IMR-90 (cell line): ENCODE measurements around the gene CNKSR3. TPM values are rescaled to one million over a fixed set of nuclear protein-coding genes. Genes with fewer than 3 reads are reported as not detected.

Source experiments
- ATAC-seq: fragments of 200-7000 bp; cut with Tn5 transposase; 2 replicates; pipeline ENCODE4 v1.9.1; 2020; ENCODE audit warnings: low read depth, mild to moderate bottlenecking, moderate library complexity
- BruUV-seq: library from RNA; stranded (reverse); fragments of 400-500 nt; replicated peaks from 2 replicates; lab custom pipeline; 2021; lab: Mats Ljungman, UMichigan
- CTCF ChIA-PET: fragments of 300-600 bp; formaldehyde crosslinking; extraction: SDS; loops from one replicate; lab custom pipeline; 2021; ENCODE audit warnings: antibody characterized with exemption; lab: Yijun Ruan, JAX
- POLR2A ChIA-PET: fragments of 300-600 bp; sonication (Branson Sonifier 250); formaldehyde crosslinking; loops from one replicate; lab custom pipeline; 2022; ENCODE audit warnings: antibody characterized with exemption; ENCODE audit not compliant: unreplicated experiment; lab: Charles Lee
- DNase-seq: peaks from one replicate; pipeline ENCODE4 v3.0.0; 2013
- H2AFZ ChIP-seq: replicated peaks from 2 replicates; pipeline ENCODE3; 2013; ENCODE audit warnings: low read length, mild to moderate bottlenecking; ENCODE audit not compliant: poor library complexity
- H2AK5ac ChIP-seq: 2 replicates; pipeline ENCODE4 v1.6.1; 2013; ENCODE audit warnings: low read depth, low read length, inconsistent platforms
- H2AK9ac ChIP-seq: replicated peaks from 2 replicates; pipeline ENCODE3; 2013; ENCODE audit warnings: mild to moderate bottlenecking, low read depth, low read length, moderate library complexity; ENCODE audit not compliant: poor library complexity
- H2BK120ac ChIP-seq: 2 replicates; pipeline ENCODE4 v1.6.1; 2013; ENCODE audit warnings: low read depth, low read length, inconsistent platforms
- H2BK15ac ChIP-seq: 3 replicates; pipeline ENCODE4 v1.6.1; 2013; ENCODE audit warnings: low read depth, low read length, inconsistent platforms
- H2BK20ac ChIP-seq: 2 replicates; pipeline ENCODE4 v1.6.1; 2013; ENCODE audit warnings: low read depth, mild to moderate bottlenecking, inconsistent platforms, low read length, moderate library complexity
- H2BK5ac ChIP-seq: 2 replicates; pipeline ENCODE4 v1.6.1; 2013; ENCODE audit warnings: mild to moderate bottlenecking, low read depth, low read length, inconsistent platforms; ENCODE audit not compliant: poor library complexity, severe bottlenecking
- H3K14ac ChIP-seq: replicated peaks from 2 replicates; pipeline ENCODE4 v1.6.1; 2013; ENCODE audit warnings: low read depth, low read length, inconsistent platforms
- H3K18ac ChIP-seq: 2 replicates; pipeline ENCODE4 v1.6.1; 2013; ENCODE audit warnings: low read depth, low read length, control low read depth
- H3K23ac ChIP-seq: 2 replicates; pipeline ENCODE4 v1.6.1; 2013; ENCODE audit warnings: low read depth, low read length, inconsistent platforms
- H3K27ac ChIP-seq: 2 replicates; pipeline ENCODE4 v1.5.1; 2013; ENCODE audit warnings: mild to moderate bottlenecking, control low read depth, low read length; ENCODE audit not compliant: insufficient read depth
- H3K27me3 ChIP-seq: 2 replicates; pipeline ENCODE4 v1.6.1; 2013; ENCODE audit warnings: low read length; ENCODE audit not compliant: control insufficient read depth, insufficient read depth
- H3K36me3 ChIP-seq: 2 replicates; pipeline ENCODE4 v1.6.1; 2013; ENCODE audit warnings: low read length, mixed read lengths; ENCODE audit not compliant: control insufficient read depth, insufficient read depth
- H3K4ac ChIP-seq: 2 replicates; pipeline ENCODE4 v1.6.1; 2013; ENCODE audit warnings: low read depth, low read length, inconsistent platforms
- H3K4me1 ChIP-seq: 2 replicates; pipeline ENCODE4 v1.6.1; 2013; ENCODE audit warnings: low read length, mixed read lengths; ENCODE audit not compliant: control insufficient read depth, insufficient read depth
- H3K4me2 ChIP-seq: 2 replicates; pipeline ENCODE4 v1.6.1; 2013; ENCODE audit warnings: low read depth, mild to moderate bottlenecking, control low read depth, low read length, moderate library complexity
- H3K4me3 ChIP-seq: 2 replicates; pipeline ENCODE4 v1.5.1; 2013; ENCODE audit warnings: low read depth, mild to moderate bottlenecking, control low read depth, low read length, moderate library complexity; ENCODE audit not compliant: insufficient read depth
- H3K56ac ChIP-seq: 2 replicates; pipeline ENCODE4 v1.6.1; 2013; ENCODE audit warnings: low read length, inconsistent platforms; ENCODE audit not compliant: insufficient read depth; ENCODE audit errors: extremely low read depth
- H3K79me1 ChIP-seq, 2 experiments: 2 replicates each; pipeline ENCODE4 v1.6.1; 2013; ENCODE audit warnings: low read length in 2 of 2, inconsistent platforms in 1 of 2, low read depth in 1 of 2
- H3K9ac ChIP-seq: 2 replicates; pipeline ENCODE4 v1.6.1; 2013; ENCODE audit warnings: low read depth, low read length, control low read depth
- H3K9me1 ChIP-seq: 2 replicates; pipeline ENCODE4 v1.6.1; 2013; ENCODE audit warnings: low read length, inconsistent platforms; ENCODE audit not compliant: insufficient read depth
- H3K9me3 ChIP-seq: 2 replicates; pipeline ENCODE4 v1.6.1; 2013; ENCODE audit warnings: low read length; ENCODE audit not compliant: control insufficient read depth, insufficient read depth
- H4K20me1 ChIP-seq: 2 replicates; pipeline ENCODE4 v1.6.1; 2013; ENCODE audit warnings: low read length, inconsistent platforms; ENCODE audit not compliant: insufficient read depth
- H4K5ac ChIP-seq: 2 replicates; pipeline ENCODE4 v1.6.1; 2013; ENCODE audit warnings: mild to moderate bottlenecking, low read depth, low read length, control low read depth
- H4K8ac ChIP-seq, 2 experiments: 2 replicates each; pipeline ENCODE4 v1.6.1; 2013; ENCODE audit warnings: low read depth in 2 of 2, low read length in 2 of 2, control low read depth in 1 of 2, inconsistent platforms in 1 of 2
- H4K91ac ChIP-seq: 2 replicates; pipeline ENCODE4 v1.6.1; 2013; ENCODE audit warnings: low read depth, low read length, inconsistent platforms; ENCODE audit not compliant: insufficient read depth
- BHLHE40 ChIP-seq: fragments of 150-350 bp; IDR thresholded peaks from 2 replicates; pipeline ENCODE4 v1.6.1; 2016; ENCODE audit warnings: mild to moderate bottlenecking, low read depth, low read length
- CEBPB ChIP-seq: IDR thresholded peaks from 2 replicates; pipeline ENCODE4 v1.6.1; 2012; ENCODE audit warnings: low read depth, low read length, improper control_type of control experiment
- CHD1 ChIP-seq: IDR thresholded peaks from 2 replicates; pipeline ENCODE4 v1.6.1; 2012; ENCODE audit warnings: low read depth, low read length, improper control_type of control experiment
- CTCF ChIP-seq: conservative IDR thresholded peaks from 2 replicates; pipeline ENCODE4 v1.5.1; 2012; ENCODE audit warnings: mild to moderate bottlenecking, low read depth, low read length, improper control_type of control experiment
- FOS ChIP-seq: fragments of 150-350 bp; IDR thresholded peaks from 2 replicates; pipeline ENCODE4 v1.6.1; 2016; ENCODE audit warnings: low read depth, low read length
- MAFK ChIP-seq: IDR thresholded peaks from 2 replicates; pipeline ENCODE4 v1.6.1; 2012; ENCODE audit warnings: low read depth, low read length, improper control_type of control experiment
- MAZ ChIP-seq: IDR thresholded peaks from 2 replicates; pipeline ENCODE4 v1.6.1; 2012; ENCODE audit warnings: low read depth, mild to moderate bottlenecking, low read length, improper control_type of control experiment, moderate library complexity, borderline replicate concordance
- MXI1 ChIP-seq: IDR thresholded peaks from 2 replicates; pipeline ENCODE4 v1.6.1; 2012; ENCODE audit warnings: low read depth, mild to moderate bottlenecking, low read length, moderate library complexity, borderline replicate concordance
- NFE2L2 ChIP-seq: fragments of 150-350 bp; IDR thresholded peaks from 2 replicates; pipeline ENCODE4 v1.6.1; 2016; ENCODE audit warnings: low read depth, mild to moderate bottlenecking, low read length
- POLR2A ChIP-seq: IDR thresholded peaks from 2 replicates; pipeline ENCODE4 v1.6.1; 2012; ENCODE audit warnings: mild to moderate bottlenecking, low read depth, low read length
- RAD21 ChIP-seq: IDR thresholded peaks from 2 replicates; pipeline ENCODE4 v1.6.1; 2012; ENCODE audit warnings: low read length, improper control_type of control experiment
- RCOR1 ChIP-seq: IDR thresholded peaks from 2 replicates; pipeline ENCODE4 v1.6.1; 2012; ENCODE audit warnings: mild to moderate bottlenecking, low read length, improper control_type of control experiment; ENCODE audit not compliant: insufficient replicate concordance
- RFX5 ChIP-seq: IDR thresholded peaks from 2 replicates; pipeline ENCODE4 v1.8.0; 2012; ENCODE audit warnings: low read depth, mild to moderate bottlenecking, low read length, moderate library complexity
- SMC3 ChIP-seq: fragments of 150-350 bp; IDR thresholded peaks from 2 replicates; pipeline ENCODE4 v1.6.1; 2016; ENCODE audit warnings: low read depth, mild to moderate bottlenecking, antibody characterized with exemption, low read length, moderate library complexity
- USF2 ChIP-seq: fragments of 150-350 bp; IDR thresholded peaks from 2 replicates; pipeline ENCODE4 v1.6.1; 2017; ENCODE audit warnings: mild to moderate bottlenecking, antibody characterized with exemption, low read length, low read depth
- WGBS, 2 experiments: methylation state at CpG; one replicate each; pipeline versions ENCODE4 v1.1.5 to v1.1.7; 2013; ENCODE audit warnings: missing lambda C conversion rate in 2 of 2; ENCODE audit not compliant: insufficient read length in 1 of 2; ENCODE audit errors: extremely low coverage in 2 of 2; 5-methylcytosine and 5-hydroxymethylcytosine counted together
- dilution Hi-C: fragments of 300-500 bp; cut with HindIII; formaldehyde crosslinking; loops from one replicate; pipeline ENCODE4 v1.14.3; 2018; ENCODE audit warnings: low sequenced_read_pairs; ENCODE audit not compliant: unreplicated experiment
- in situ Hi-C: fragments of 300-500 bp; cut with MboI; formaldehyde crosslinking; loops from 3 replicates; pipeline ENCODE4 v1.14.3; 2019; ENCODE audit warnings: low sequenced_read_pairs, inconsistent platforms, mixed read lengths
- intact Hi-C: fragments of 100-400 bp; cut with micrococcal nuclease; formaldehyde crosslinking; loops from 2 replicates; pipeline ENCODE4 v1.10.0; 2022
- polyA plus RNA-seq, 3 experiments: library from polyadenylated mRNA; depleted of rRNA; stranded (reverse); fragments of >200 nt; gene quantifications; 2 replicates each; pipeline ENCODE4 v1.2.3, GENCODE V29; 2012; ENCODE audit warnings: low replicate concordance in 1 of 3
- total RNA-seq: library from RNA; depleted of rRNA; stranded (reverse); fragments of >200 nt; gene quantifications from 2 replicates; pipeline ENCODE4 v1.2.3, GENCODE V29; 2012
- TF ChIP-seq, protein P1 (sequence below): fragments of 150-350 bp; IDR thresholded peaks from 2 replicates; pipeline ENCODE4 v1.6.1; 2016; ENCODE audit warnings: low read depth, mild to moderate bottlenecking, low read length, moderate library complexity, borderline replicate concordance

CNKSR3 gene
- total and polyA plus RNA-seq, 2 of the 4 experiments (the other 2 are of a cell fraction) = 6.7 to 15.8 TPM

- no TSS peak for BruUV-seq
- Histone ChIP-seq H4K5ac (no peak overlapping the region), H3K27ac (no peak overlapping the region), H3K9ac (no peak overlapping the region), H2BK15ac (no peak overlapping the region), H3K36me3 (peaks cover 20% of the 10 kb centered on the region), H2BK5ac (no peak overlapping the region), H4K91ac (peak overlapping the region; percentile 9; the same call in 1 of the 2 replicates), H3K14ac (no peak overlapping the region), H3K27me3 (no peaks in the 10 kb centered on the region), H4K8ac (no peak overlapping the region), H3K56ac (no peak overlapping the region), H3K9me3 (no peaks in the 10 kb centered on the region), H3K4me3 (no peak overlapping the region), H2BK120ac (no peak overlapping the region), H4K20me1 (no peaks in the 10 kb centered on the region), H3K9me1 (peaks cover 11% of the 10 kb centered on the region; the same call in 1 of the 2 replicates), H3K4me2 (no peak overlapping the region), H2AFZ (no peak overlapping the region), H2AK5ac (no peak overlapping the region), H2BK20ac (no peak overlapping the region), H3K18ac (no peak overlapping the region), H3K4ac (no peak overlapping the region; the same call in 1 of the 2 replicates), H2AK9ac (no peak overlapping the region), H3K79me1 (peaks cover 10 to 24% of the 10 kb centered on the region in 2 experiments), H3K23ac (peak overlapping the region; percentile 24; the same call in 1 of the 2 replicates), H3K4me1 (no peaks in the 10 kb centered on the region)
- ChIA-PET CTCF (no interaction called here), POLR2A (no interaction called here)
- 40% methylated on average over 2 of the region's 9 CpGs; no CpG with 5 or more reads in 1 of the 2 experiments for WGBS, 2 experiments
- ATAC-seq (no peak), DNase-seq (no peak)
- in situ Hi-C loops (no loop called here), intact Hi-C loops (no loop called here), dilution Hi-C loops (no loop called here)
- TF ChIP-seq MAZ (no peak), MAFK (no peak), POLR2A (no peak), CTCF (no peak), RCOR1 (no peak), CHD1 (no peak), BHLHE40 (no peak), RFX5 (no peak), MXI1 (no peak), USF2 (no peak), CEBPB (no peak), RAD21 (no peak), SMC3 (no peak), NFE2L2 (no peak), FOS (no peak)
- TF ChIP-seq, protein P1, sequence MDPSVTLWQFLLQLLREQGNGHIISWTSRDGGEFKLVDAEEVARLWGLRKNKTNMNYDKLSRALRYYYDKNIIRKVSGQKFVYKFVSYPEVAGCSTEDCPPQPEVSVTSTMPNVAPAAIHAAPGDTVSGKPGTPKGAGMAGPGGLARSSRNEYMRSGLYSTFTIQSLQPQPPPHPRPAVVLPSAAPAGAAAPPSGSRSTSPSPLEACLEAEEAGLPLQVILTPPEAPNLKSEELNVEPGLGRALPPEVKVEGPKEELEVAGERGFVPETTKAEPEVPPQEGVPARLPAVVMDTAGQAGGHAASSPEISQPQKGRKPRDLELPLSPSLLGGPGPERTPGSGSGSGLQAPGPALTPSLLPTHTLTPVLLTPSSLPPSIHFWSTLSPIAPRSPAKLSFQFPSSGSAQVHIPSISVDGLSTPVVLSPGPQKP = no peak
Measured at GRCh38 chr6:154438882-154439415, 71.5 kb downstream of the CNKSR3 start.
